K562 (cell line): ENCODE data around the gene BCAS2. TPM values are rescaled to one million over a fixed set of nuclear protein-coding genes. Genes with fewer than 3 reads are reported as not detected.
A peak's percentile ranks its signal among the peaks of the same experiment; 100 is the strongest.

ENCODE experiments used
- ATAC-seq: fragments of 200-7000 bp; cut with Tn5 transposase; 3 replicates; pipeline ENCODE4 v1.9.1; 2020; ENCODE audit warnings: moderate library complexity
- BruUV-seq: library from RNA; stranded (reverse); fragments of 400-500 nt; replicated peaks from 2 replicates; lab custom pipeline; 2021; lab: Mats Ljungman, UMichigan
- CTCF ChIA-PET: fragments of 300-600 bp; formaldehyde crosslinking; extraction: SDS; loops from one replicate; lab custom pipeline; 2021; ENCODE audit warnings: low intra/inter-chr PET ratio; lab: Yijun Ruan, JAX
- POLR2A ChIA-PET: fragments of 300-600, 350-650 bp; sonication (Branson Sonifier 250); formaldehyde crosslinking; extraction: SDS; loops from one replicate; lab custom pipeline; 2021; ENCODE audit warnings: antibody characterized with exemption, inconsistent platforms; lab: Yijun Ruan, JAX
- DNase-seq, 4 experiments: peaks; one replicate each; pipeline versions ENCODE4 v3.0.0 to v3.0.0-alpha.2; 2011 to 2018; ENCODE audit warnings: low spot score in 3 of 4, mixed read lengths in 3 of 4; ENCODE audit errors: extremely low read depth in 1 of 4
- FAIRE-seq: peaks from 2 replicates; lab custom pipeline; 2011; peaks lifted over from hg19 to GRCh38; lab: Jason Lieb, UNC
- H2AFZ ChIP-seq: 2 replicates; pipeline ENCODE4 v1.6.0; 2011; ENCODE audit warnings: low read depth, low read length, control low read depth, inconsistent platforms
- H3K27ac ChIP-seq: fragments of 200-600 bp; 3 replicates; pipeline ENCODE4 v1.8.0; 2011; ENCODE audit warnings: low read depth, mild to moderate bottlenecking, control low read depth, inconsistent platforms, low read length, moderate library complexity, mixed read lengths; ENCODE audit errors: extremely low read depth
- H3K27me3 ChIP-seq, 2 experiments: fragments of 300-600 bp in 1 of 2; 2 replicates in 1 of 2; 3 replicates in 1 of 2; pipeline versions ENCODE4 v1.6.0 to v1.8.0; 2011; ENCODE audit warnings: inconsistent platforms in 2 of 2, low read length in 2 of 2, mild to moderate bottlenecking in 1 of 2, mixed read lengths in 1 of 2, moderate library complexity in 1 of 2; ENCODE audit not compliant: control insufficient read depth in 2 of 2, insufficient read depth in 2 of 2
- H3K36me3 ChIP-seq: fragments of 300-600 bp; 3 replicates; pipeline ENCODE4 v1.8.0; 2011; ENCODE audit warnings: mild to moderate bottlenecking, low read length, inconsistent platforms; ENCODE audit not compliant: control insufficient read depth, insufficient read depth
- H3K4me1 ChIP-seq, 2 experiments: fragments of 200-600 bp in 1 of 2; replicated peaks in 1 of 2; 2 replicates in 1 of 2; 3 replicates in 1 of 2; pipeline versions ENCODE4 v1.5.1 to v1.8.0; 2011; ENCODE audit warnings: inconsistent platforms in 2 of 2, low read length in 2 of 2, mild to moderate bottlenecking in 1 of 2, mixed read lengths in 1 of 2, moderate library complexity in 1 of 2; ENCODE audit not compliant: control insufficient read depth in 2 of 2, insufficient read depth in 2 of 2
- H3K4me2 ChIP-seq: 2 replicates; pipeline ENCODE4 v1.6.1; 2011; ENCODE audit warnings: low read length, control low read depth, inconsistent platforms, mixed read lengths; ENCODE audit not compliant: insufficient read depth
- H3K4me3 ChIP-seq: fragments of 200-600 bp; sonication (generic), shearing (Covaris generic); 2 replicates; pipeline ENCODE4 v1.5.1; 2016; ENCODE audit warnings: control low read depth, inconsistent platforms
- H3K79me2 ChIP-seq: fragments of 200-600 bp; 3 replicates; pipeline ENCODE4 v1.8.0; 2011; ENCODE audit warnings: low read length, inconsistent platforms; ENCODE audit not compliant: control insufficient read depth, insufficient read depth
- H3K9ac ChIP-seq, 2 experiments: 2 replicates each; pipeline versions ENCODE4 v1.6.0 to v1.6.1; 2011; ENCODE audit warnings: low read depth in 2 of 2, low read length in 2 of 2, control low read depth in 1 of 2, inconsistent platforms in 1 of 2, mild to moderate bottlenecking in 1 of 2, mixed read lengths in 1 of 2; ENCODE audit not compliant: insufficient read depth in 1 of 2
- H3K9me1 ChIP-seq: one replicate; pipeline ENCODE4 v1.6.0; 2011; ENCODE audit warnings: inconsistent platforms, mild to moderate bottlenecking, low read length, moderate library complexity; ENCODE audit not compliant: control insufficient read depth, insufficient read depth
- H3K9me3 ChIP-seq: replicated peaks from 2 replicates; pipeline ENCODE4 v1.5.1; 2011; ENCODE audit warnings: low read depth, low read length, inconsistent platforms; ENCODE audit not compliant: control insufficient read depth, insufficient read depth
- H4K20me1 ChIP-seq: replicated peaks from 2 replicates; pipeline ENCODE4 v1.6.1; 2011; ENCODE audit warnings: low read length, inconsistent platforms, mixed read lengths; ENCODE audit not compliant: control insufficient read depth, insufficient read depth
- CBX2 ChIP-seq: fragments of 200-600 bp; sonication (generic); IDR thresholded peaks from one replicate; pipeline ENCODE4 v1.6.1; 2012; ENCODE audit warnings: mild to moderate bottlenecking, low read length, inconsistent platforms; ENCODE audit not compliant: insufficient read depth, poor library complexity, severe bottlenecking
- CBX5 ChIP-seq: IDR thresholded peaks from 2 replicates; pipeline ENCODE4 v1.6.1; 2014; ENCODE audit warnings: low read depth, borderline replicate concordance
- ELF2 ChIP-seq: fragments of 250-450 bp; sonication (Bioruptor Pico); IDR thresholded peaks from 2 replicates; pipeline ENCODE4 v1.5.0; 2021; ENCODE audit warnings: mild to moderate bottlenecking
- GMEB1 ChIP-seq: fragments of 250-450 bp; sonication (Bioruptor Pico); IDR thresholded peaks from 2 replicates; pipeline ENCODE4 v1.4.0; 2020; ENCODE audit warnings: mild to moderate bottlenecking
- IRF1 ChIP-seq: sonication (generic); formaldehyde crosslinking; IDR thresholded peaks from 2 replicates; pipeline ENCODE4 v1.8.0; 2022; ENCODE audit warnings: missing genetic modification reagents, mild to moderate bottlenecking, borderline replicate concordance
- LEF1 ChIP-seq: fragments of 450-650 bp; IDR thresholded peaks from 2 replicates; pipeline ENCODE4 v1.6.1; 2016; ENCODE audit warnings: mild to moderate bottlenecking
- PHF8 ChIP-seq: fragments of 200-600 bp; sonication (generic); IDR thresholded peaks from 2 replicates; pipeline ENCODE4 v1.6.1; 2012; ENCODE audit warnings: mixed run types, mild to moderate bottlenecking, inconsistent platforms, low read length, moderate library complexity, borderline replicate concordance
- PHTF2 ChIP-seq: fragments of 250-450 bp; sonication (Bioruptor Pico); IDR thresholded peaks from 2 replicates; pipeline ENCODE4 v1.5.0; 2021; ENCODE audit warnings: mild to moderate bottlenecking
- SRSF1 ChIP-seq: fragments of 200-400 bp; formaldehyde crosslinking; IDR thresholded peaks from 2 replicates; pipeline ENCODE4 v1.6.1; 2017; ENCODE audit warnings: mild to moderate bottlenecking, low read depth, low read length, moderate library complexity
- TAF7 ChIP-seq: fragments of 450-650 bp; IDR thresholded peaks from 2 replicates; pipeline ENCODE4 v1.6.1; 2016; ENCODE audit warnings: missing genetic modification characterization, missing compliant biosample characterization
- ZKSCAN3 ChIP-seq: fragments of 250-450 bp; sonication (Bioruptor Pico); IDR thresholded peaks from 2 replicates; pipeline ENCODE4 v1.4.0; 2020
- ZNF133 ChIP-seq: fragments of 250-450 bp; sonication (Bioruptor Pico); IDR thresholded peaks from 2 replicates; pipeline ENCODE4 v1.4.0; 2020; ENCODE audit warnings: mild to moderate bottlenecking
- ZNF707 ChIP-seq: fragments of 250-450 bp; sonication (Bioruptor Pico); conservative IDR thresholded peaks from 2 replicates; pipeline ENCODE4 v1.8.0; 2022; ENCODE audit warnings: inconsistent platforms, mild to moderate bottlenecking, moderate library complexity
- WGBS: fragments of 100-300 bp; shearing (Covaris generic); methylation state at CpG from one replicate; pipeline ENCODE4 v1.1.6; 2016; ENCODE audit warnings: low coverage, mixed read lengths; ENCODE audit not compliant: insufficient coverage; ENCODE audit errors: missing lambda C conversion rate; 5-methylcytosine and 5-hydroxymethylcytosine counted together
- in situ Hi-C: fragments of 300-500 bp; cut with MboI; formaldehyde crosslinking; loops from 4 replicates; pipeline ENCODE4 v1.15.0; 2018; ENCODE audit warnings: inconsistent platforms, mixed read lengths
- intact Hi-C: fragments of 100-400 bp; cut with micrococcal nuclease; formaldehyde crosslinking; loops from 2 replicates; pipeline ENCODE4 v1.14.2; 2022
- polyA plus RNA-seq, 8 experiments: library from polyadenylated mRNA; depleted of rRNA in 4 of 8; stranded (reverse) in 5 of 8; unstranded in 3 of 8; fragments of >200 nt; fragmentation: Nextera tagmentation in 2 of 8; fragmentation: Illumina TruSeq in 1 of 8; extraction: Ambion mirVana in 2 of 8; extraction: Trizol in 1 of 8; gene quantifications; 2 replicates each; pipeline versions ENCODE4 v1.2.1 to v1.2.3, GENCODE V29; 2011 to 2014; ENCODE audit warnings: inconsistent platforms in 1 of 8, missing spikeins in 1 of 8
- total RNA-seq, 7 experiments: library from RNA; depleted of rRNA in 6 of 7; stranded (reverse); fragments of >200 nt in 6 of 7; fragmentation: Illumina TruSeq in 2 of 7; extraction: Trizol in 2 of 7; gene quantifications; 2 replicates each; pipeline versions ENCODE4 v1.2.1 to v1.2.3, GENCODE V29; 2011 to 2021; ENCODE audit warnings: low replicate concordance in 1 of 7

The BCAS2 gene
- total and polyA plus RNA-seq, 9 of the 15 experiments (the other 6 are each of a cell fraction or from before 2014, with no cell fraction given) = 59.3 to 183 (median 81.1) TPM

GRCh38 chr1:114559356-114559755 lies 22.1 kb downstream of the BCAS2 start:
- Histone ChIP-seq H3K9ac (no peak overlapping the region), H3K9me3 (no peaks in the 10 kb centered on the region), H3K4me1 (no peaks in the 10 kb centered on the region), H3K79me2 (no peaks in the 10 kb centered on the region), H3K4me3 (no peak overlapping the region), H3K9me1 (no peaks in the 10 kb centered on the region), H2AFZ (no peak overlapping the region), H3K36me3 (no peaks in the 10 kb centered on the region), H3K27me3 (no peaks in the 10 kb centered on the region), H3K4me2 (no peak overlapping the region), H3K27ac (no peak overlapping the region), H4K20me1 (no peaks in the 10 kb centered on the region)
- BruUV-seq = no TSS peak
- intact Hi-C loops (loop anchor here (2.0 to 5.0 kb wide), 2 partner anchors 47 to 127 kb away; no protein-coding TSS in a partner anchor), in situ Hi-C loops (no loop called here)
- ChIA-PET POLR2A (no interaction called here), CTCF (interaction anchor here (1.6 to 3.1 kb wide), 2 partner anchors 132 to 212 kb away, joined by 6 to 32 read pairs; no protein-coding TSS in a partner anchor)
- DNase-seq = no peak
- ATAC-seq = no peak
- FAIRE-seq = no peak
- TF ChIP-seq LEF1 = no peak
- 48% methylated on average over 3 of the region's 3 CpGs for WGBS

- H3K27me3 ChIP-seq = no peaks in the 10 kb centered on the region
- H3K4me1 ChIP-seq = no peaks in the 10 kb centered on the region
- H3K79me2 ChIP-seq = no peaks in the 10 kb centered on the region
- no peak overlapping the region for H3K4me2 ChIP-seq
- H3K4me3 ChIP-seq = no peak overlapping the region
- H3K9me1 ChIP-seq = no peaks in the 10 kb centered on the region
- H3K27ac ChIP-seq = no peak overlapping the region
- H2AFZ ChIP-seq = no peak overlapping the region
- WGBS = 90% methylated on average over 1 of the region's 1 CpG
- in situ Hi-C loops (no loop called here), intact Hi-C loops (loop anchor here (1.0 to 5.0 kb wide), 3 partner anchors 46 to 212 kb away; no protein-coding TSS in a partner anchor)
- ChIA-PET CTCF (interaction anchor here (0.6 to 3.1 kb wide), 3 partner anchors 131 to 580 kb away, joined by 3 to 32 read pairs (median 6); no protein-coding TSS in a partner anchor), POLR2A (no interaction called here)
- peak in 2 of 4 experiments; percentile 37 to 52 for DNase-seq
- no peaks in the 10 kb centered on the region for H3K36me3 ChIP-seq
- peak; percentile 86 for ATAC-seq
- no peaks in the 10 kb centered on the region for H4K20me1 ChIP-seq
- no peaks in the 10 kb centered on the region for H3K9me3 ChIP-seq
- no peak overlapping the region for H3K9ac ChIP-seq
- no TSS peak for BruUV-seq
- FAIRE-seq = no peak
- TF ChIP-seq ZKSCAN3 (CRISPR knock-in tag) (no peak), ZNF707 (no peak), CBX2 (no peak), GMEB1 (no peak), ELF2 (CRISPR knock-in tag) (no peak; the same call in 1 of the 2 replicates), TAF7 (tag) (no peak), PHTF2 (CRISPR knock-in tag) (no peak), ZNF133 (CRISPR knock-in tag) (no peak), CBX5 (no peak), IRF1 (no peak), SRSF1 (no peak), PHF8 (no peak)
Measured at GRCh38 chr1:114558544-114558943, 22.9 kb downstream of the BCAS2 start.
